MM.1S (cell line): ENCODE results near the gene ITGA6.
A peak's percentile ranks its signal among the peaks of the same experiment; 100 is the strongest.

ENCODE experiments used
- DNase-seq: peaks from one replicate; pipeline ENCODE4 v3.0.0-alpha.2; 2015
- H2AFZ ChIP-seq: fragments of 300-600 bp; sonication (generic); 2 replicates; pipeline ENCODE4 v1.6.0; 2016; ENCODE audit warnings: antibody characterized with exemption, low read length
- H3F3A ChIP-seq: fragments of 300-600 bp; sonication (generic); 2 replicates; pipeline ENCODE4 v1.6.1; 2016; ENCODE audit warnings: mild to moderate bottlenecking, antibody characterized with exemption, low read length, moderate library complexity, mixed read lengths; ENCODE audit not compliant: insufficient read depth
- H3K27ac ChIP-seq: fragments of 300-600 bp; sonication (generic); 2 replicates; pipeline ENCODE4 v1.5.1; 2016; ENCODE audit warnings: mild to moderate bottlenecking, low read length
- H3K27me3 ChIP-seq: fragments of 300-600 bp; sonication (generic); replicated peaks from 2 replicates; pipeline ENCODE4 v1.6.0; 2016; ENCODE audit warnings: low read length; ENCODE audit not compliant: insufficient read depth
- H3K36me3 ChIP-seq: fragments of 300-600 bp; sonication (generic); replicated peaks from 2 replicates; pipeline ENCODE4 v1.6.1; 2016; ENCODE audit warnings: mild to moderate bottlenecking, low read length, mixed read lengths; ENCODE audit not compliant: insufficient read depth
- H3K4me1 ChIP-seq: fragments of 300-600 bp; sonication (generic); 2 replicates; pipeline ENCODE4 v1.6.1; 2016; ENCODE audit warnings: low read length, mixed read lengths
- H3K4me2 ChIP-seq: fragments of 300-600 bp; sonication (generic); 2 replicates; pipeline ENCODE4 v1.6.0; 2016; ENCODE audit warnings: low read depth, low read length
- H3K4me3 ChIP-seq: fragments of 300-600 bp; sonication (generic); 2 replicates; pipeline ENCODE4 v1.5.1; 2016; ENCODE audit warnings: low read length, mixed read lengths
- H3K79me2 ChIP-seq: fragments of 300-600 bp; sonication (generic); 2 replicates; pipeline ENCODE4 v1.6.1; 2016; ENCODE audit warnings: mixed run types, low read length, mixed read lengths
- H3K9ac ChIP-seq: fragments of 300-600 bp; sonication (generic); 2 replicates; pipeline ENCODE4 v1.6.1; 2016; ENCODE audit warnings: low read length, mixed read lengths
- H3K9me2 ChIP-seq: fragments of 300-600 bp; sonication (generic); replicated peaks from 2 replicates; pipeline ENCODE4 v1.6.1; 2016; ENCODE audit warnings: mild to moderate bottlenecking, low read length, mixed read lengths; ENCODE audit not compliant: insufficient read depth
- H3K9me3 ChIP-seq: fragments of 300-600 bp; sonication (generic); replicated peaks from 2 replicates; pipeline ENCODE4 v1.6.1; 2016; ENCODE audit warnings: mild to moderate bottlenecking, low read length, mixed read lengths; ENCODE audit not compliant: insufficient read depth
- H4K20me1 ChIP-seq: fragments of 300-600 bp; sonication (generic); 2 replicates; pipeline ENCODE4 v1.6.1; 2016; ENCODE audit warnings: mild to moderate bottlenecking, low read length, moderate library complexity, mixed read lengths; ENCODE audit not compliant: insufficient read depth
- EZH2 ChIP-seq: fragments of 300-600 bp; sonication (generic); optimal IDR thresholded peaks from 2 replicates; pipeline ENCODE3; 2017; ENCODE audit warnings: low read depth, mild to moderate bottlenecking, antibody characterized with exemption, low read length, mixed read lengths
- EZH2phosphoT487 ChIP-seq: fragments of 300-600 bp; sonication (generic); IDR thresholded peaks from 2 replicates; pipeline ENCODE4 v1.6.1; 2018; ENCODE audit warnings: antibody characterized with exemption, low read length
- TF ChIP-seq, protein P1 (sequence below): fragments of 300-600 bp; sonication (generic); IDR thresholded peaks from 2 replicates; pipeline ENCODE4 v1.5.1; 2016; ENCODE audit warnings: antibody characterized with exemption, low read length, mixed read lengths

Gene ITGA6

GRCh38 chr2:172551271-172551670, 123.9 kb downstream of the ITGA6 start:
- H3K36me3 ChIP-seq = no peaks in the 10 kb centered on the region
- H4K20me1 ChIP-seq = no peaks in the 10 kb centered on the region
- no peaks in the 10 kb centered on the region for H3K9me2 ChIP-seq
- H2AFZ ChIP-seq = no peak overlapping the region; the same call in 1 of the 2 replicates
- H3K9me3 ChIP-seq = no peaks in the 10 kb centered on the region
- H3K4me2 ChIP-seq = peak overlapping the region; percentile 43; the same call in 1 of the 2 replicates
- H3K27me3 ChIP-seq = no peaks in the 10 kb centered on the region
- peaks cover 85% of the 10 kb centered on the region for H3K79me2 ChIP-seq
- peak overlapping the region; percentile 14; the same call in 1 of the 2 replicates for H3K9ac ChIP-seq
- H3K27ac ChIP-seq = peak overlapping the region; percentile 52; the same call in 1 of the 2 replicates
- no peak overlapping the region for H3K4me3 ChIP-seq
- no peak for DNase-seq
- TF ChIP-seq EZH2 (no peak), EZH2phosphoT487 (no peak)
- TF ChIP-seq, protein P1, sequence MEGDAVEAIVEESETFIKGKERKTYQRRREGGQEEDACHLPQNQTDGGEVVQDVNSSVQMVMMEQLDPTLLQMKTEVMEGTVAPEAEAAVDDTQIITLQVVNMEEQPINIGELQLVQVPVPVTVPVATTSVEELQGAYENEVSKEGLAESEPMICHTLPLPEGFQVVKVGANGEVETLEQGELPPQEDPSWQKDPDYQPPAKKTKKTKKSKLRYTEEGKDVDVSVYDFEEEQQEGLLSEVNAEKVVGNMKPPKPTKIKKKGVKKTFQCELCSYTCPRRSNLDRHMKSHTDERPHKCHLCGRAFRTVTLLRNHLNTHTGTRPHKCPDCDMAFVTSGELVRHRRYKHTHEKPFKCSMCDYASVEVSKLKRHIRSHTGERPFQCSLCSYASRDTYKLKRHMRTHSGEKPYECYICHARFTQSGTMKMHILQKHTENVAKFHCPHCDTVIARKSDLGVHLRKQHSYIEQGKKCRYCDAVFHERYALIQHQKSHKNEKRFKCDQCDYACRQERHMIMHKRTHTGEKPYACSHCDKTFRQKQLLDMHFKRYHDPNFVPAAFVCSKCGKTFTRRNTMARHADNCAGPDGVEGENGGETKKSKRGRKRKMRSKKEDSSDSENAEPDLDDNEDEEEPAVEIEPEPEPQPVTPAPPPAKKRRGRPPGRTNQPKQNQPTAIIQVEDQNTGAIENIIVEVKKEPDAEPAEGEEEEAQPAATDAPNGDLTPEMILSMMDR = no peak
- H3K4me1 ChIP-seq = peaks cover 77% of the 10 kb centered on the region
- peaks cover 26% of the 10 kb centered on the region for H3F3A ChIP-seq

DNA sequence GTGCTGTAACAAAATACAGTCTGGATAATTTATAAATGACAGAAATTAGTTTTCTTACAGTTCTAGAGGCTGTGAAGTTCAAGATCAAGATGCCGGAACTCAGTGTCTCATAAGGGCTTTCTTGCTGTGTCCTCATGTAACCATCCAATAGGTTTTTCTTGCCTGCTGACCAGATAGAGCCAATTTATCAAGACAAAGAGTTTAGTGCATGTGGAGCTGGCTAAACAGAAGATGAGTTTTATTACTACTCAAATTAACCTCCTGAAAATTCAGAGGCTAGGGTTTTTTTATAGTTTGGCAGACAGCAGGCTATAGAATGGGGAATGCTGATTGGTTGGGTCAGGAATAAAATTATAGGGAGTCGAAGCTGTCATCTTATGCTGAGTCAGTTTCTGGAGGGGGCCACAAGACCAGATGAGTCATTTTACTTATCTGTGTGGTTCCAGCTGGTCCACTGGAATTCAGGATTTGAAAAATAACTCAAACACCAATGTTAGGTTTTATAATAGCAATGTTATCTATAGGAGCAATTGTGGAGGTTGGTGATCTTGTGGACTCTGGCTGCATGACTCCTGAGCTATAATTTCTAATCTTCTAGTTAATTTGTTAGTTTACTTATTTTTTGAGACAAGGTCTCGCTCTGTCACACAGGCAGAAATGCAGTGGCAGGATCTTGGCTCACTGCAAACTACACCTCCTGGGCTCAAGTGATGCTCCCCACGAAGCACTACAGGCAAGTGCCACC, 125.3 kb downstream of the ITGA6 start:
- Histone ChIP-seq H3K4me2 (no peak overlapping the region), H3K27ac (no peak overlapping the region), H3K36me3 (no peaks in the 10 kb centered on the region), H3K9me2 (no peaks in the 10 kb centered on the region), H3F3A (peaks cover 35% of the 10 kb centered on the region), H3K4me3 (no peak overlapping the region), H3K9me3 (no peaks in the 10 kb centered on the region), H3K27me3 (no peaks in the 10 kb centered on the region), H3K79me2 (peaks cover 92% of the 10 kb centered on the region), H4K20me1 (no peaks in the 10 kb centered on the region), H3K4me1 (peaks cover 65% of the 10 kb centered on the region), H2AFZ (no peak overlapping the region), H3K9ac (no peak overlapping the region)
- TF ChIP-seq EZH2 = no peak
- no peak for DNase-seq

- no peaks in the 10 kb centered on the region for H4K20me1 ChIP-seq
- no peaks in the 10 kb centered on the region for H3K27me3 ChIP-seq
- H3K4me1 ChIP-seq = peaks cover 53% of the 10 kb centered on the region
- peaks cover 92% of the 10 kb centered on the region for H3K79me2 ChIP-seq
- H3K27ac ChIP-seq = peak overlapping the region; percentile 90
- H3K9me2 ChIP-seq = no peaks in the 10 kb centered on the region
- TF ChIP-seq EZH2 = no peak
- no peak for TF ChIP-seq EZH2phosphoT487
- TF ChIP-seq, protein P1 = no peak
- peak overlapping the region; percentile 86 for H3K4me3 ChIP-seq
- peaks cover 49% of the 10 kb centered on the region for H3F3A ChIP-seq
- H3K36me3 ChIP-seq = no peaks in the 10 kb centered on the region
- peak; percentile 57 for DNase-seq
- peak overlapping the region; percentile 84 for H3K9ac ChIP-seq
- 0 out of 2 replicates have a peak overlapping the region, but pooled peaks have one; percentile 69 for H2AFZ ChIP-seq
- H3K4me2 ChIP-seq = peak overlapping the region; percentile 61
- no peaks in the 10 kb centered on the region for H3K9me3 ChIP-seq
Observed at GRCh38 chr2:172554352-172555271, 127.2 kb downstream of the ITGA6 start.
